K562 (cell line): Measurements from ENCODE around the gene SLC2A13. TPM values are rescaled to one million over a fixed set of nuclear protein-coding genes. Genes with fewer than 3 reads are reported as not detected.

Experiments
- ATAC-seq: fragments of 200-7000 bp; cut with Tn5 transposase; 3 replicates; pipeline ENCODE4 v1.9.1; 2020; ENCODE audit warnings: moderate library complexity
- BruUV-seq: library from RNA; stranded (reverse); fragments of 400-500 nt; replicated peaks from 2 replicates; lab custom pipeline; 2021; lab: Mats Ljungman, UMichigan
- CTCF ChIA-PET: fragments of 300-600 bp; formaldehyde crosslinking; extraction: SDS; loops from one replicate; lab custom pipeline; 2021; ENCODE audit warnings: low intra/inter-chr PET ratio; lab: Yijun Ruan, JAX
- POLR2A ChIA-PET: fragments of 300-600, 350-650 bp; sonication (Branson Sonifier 250); formaldehyde crosslinking; extraction: SDS; loops from one replicate; lab custom pipeline; 2021; ENCODE audit warnings: antibody characterized with exemption, inconsistent platforms; lab: Yijun Ruan, JAX
- DNase-seq, 4 experiments: peaks; one replicate each; pipeline versions ENCODE4 v3.0.0 to v3.0.0-alpha.2; 2011 to 2018; ENCODE audit warnings: low spot score in 3 of 4, mixed read lengths in 3 of 4; ENCODE audit errors: extremely low read depth in 1 of 4
- FAIRE-seq: peaks from 2 replicates; lab custom pipeline; 2011; peaks lifted over from hg19 to GRCh38; lab: Jason Lieb, UNC
- H2AFZ ChIP-seq: 2 replicates; pipeline ENCODE4 v1.6.0; 2011; ENCODE audit warnings: low read depth, low read length, control low read depth, inconsistent platforms
- H3K27ac ChIP-seq: fragments of 200-600 bp; 3 replicates; pipeline ENCODE4 v1.8.0; 2011; ENCODE audit warnings: low read depth, mild to moderate bottlenecking, control low read depth, inconsistent platforms, low read length, moderate library complexity, mixed read lengths; ENCODE audit errors: extremely low read depth
- H3K27me3 ChIP-seq, 2 experiments: fragments of 300-600 bp in 1 of 2; 2 replicates in 1 of 2; 3 replicates in 1 of 2; pipeline versions ENCODE4 v1.6.0 to v1.8.0; 2011; ENCODE audit warnings: inconsistent platforms in 2 of 2, low read length in 2 of 2, mild to moderate bottlenecking in 1 of 2, mixed read lengths in 1 of 2, moderate library complexity in 1 of 2; ENCODE audit not compliant: control insufficient read depth in 2 of 2, insufficient read depth in 2 of 2
- H3K36me3 ChIP-seq: fragments of 300-600 bp; 3 replicates; pipeline ENCODE4 v1.8.0; 2011; ENCODE audit warnings: mild to moderate bottlenecking, low read length, inconsistent platforms; ENCODE audit not compliant: control insufficient read depth, insufficient read depth
- H3K4me1 ChIP-seq, 2 experiments: fragments of 200-600 bp in 1 of 2; replicated peaks in 1 of 2; 2 replicates in 1 of 2; 3 replicates in 1 of 2; pipeline versions ENCODE4 v1.5.1 to v1.8.0; 2011; ENCODE audit warnings: inconsistent platforms in 2 of 2, low read length in 2 of 2, mild to moderate bottlenecking in 1 of 2, mixed read lengths in 1 of 2, moderate library complexity in 1 of 2; ENCODE audit not compliant: control insufficient read depth in 2 of 2, insufficient read depth in 2 of 2
- H3K4me2 ChIP-seq: 2 replicates; pipeline ENCODE4 v1.6.1; 2011; ENCODE audit warnings: low read length, control low read depth, inconsistent platforms, mixed read lengths; ENCODE audit not compliant: insufficient read depth
- H3K4me3 ChIP-seq: fragments of 200-600 bp; sonication (generic), shearing (Covaris generic); 2 replicates; pipeline ENCODE4 v1.5.1; 2016; ENCODE audit warnings: control low read depth, inconsistent platforms
- H3K79me2 ChIP-seq: fragments of 200-600 bp; 3 replicates; pipeline ENCODE4 v1.8.0; 2011; ENCODE audit warnings: low read length, inconsistent platforms; ENCODE audit not compliant: control insufficient read depth, insufficient read depth
- H3K9ac ChIP-seq, 2 experiments: 2 replicates each; pipeline versions ENCODE4 v1.6.0 to v1.6.1; 2011; ENCODE audit warnings: low read depth in 2 of 2, low read length in 2 of 2, control low read depth in 1 of 2, inconsistent platforms in 1 of 2, mild to moderate bottlenecking in 1 of 2, mixed read lengths in 1 of 2; ENCODE audit not compliant: insufficient read depth in 1 of 2
- H3K9me1 ChIP-seq: one replicate; pipeline ENCODE4 v1.6.0; 2011; ENCODE audit warnings: inconsistent platforms, mild to moderate bottlenecking, low read length, moderate library complexity; ENCODE audit not compliant: control insufficient read depth, insufficient read depth
- H3K9me3 ChIP-seq: replicated peaks from 2 replicates; pipeline ENCODE4 v1.5.1; 2011; ENCODE audit warnings: low read depth, low read length, inconsistent platforms; ENCODE audit not compliant: control insufficient read depth, insufficient read depth
- H4K20me1 ChIP-seq: replicated peaks from 2 replicates; pipeline ENCODE4 v1.6.1; 2011; ENCODE audit warnings: low read length, inconsistent platforms, mixed read lengths; ENCODE audit not compliant: control insufficient read depth, insufficient read depth
- CBFB ChIP-seq: sonication (generic); formaldehyde crosslinking; IDR thresholded peaks from 2 replicates; pipeline ENCODE4 v1.4.0; 2020; ENCODE audit warnings: mild to moderate bottlenecking, missing genetic modification reagents
- CHD1 ChIP-seq: fragments of 200-600 bp; sonication (generic); IDR thresholded peaks from one replicate; pipeline ENCODE4 v1.6.1; 2012; ENCODE audit warnings: mild to moderate bottlenecking, moderate library complexity, low read length, inconsistent platforms
- HNRNPL ChIP-seq: fragments of 200-400 bp; formaldehyde crosslinking; IDR thresholded peaks from 2 replicates; pipeline ENCODE4 v1.6.1; 2017; ENCODE audit warnings: low read depth, mild to moderate bottlenecking, low read length
- KHSRP ChIP-seq: fragments of 450-650 bp; IDR thresholded peaks from 2 replicates; pipeline ENCODE4 v1.6.1; 2017
- RBBP5 ChIP-seq: fragments of 200-600 bp; sonication (generic); IDR thresholded peaks from 2 replicates; pipeline ENCODE4 v1.6.1; 2012; ENCODE audit warnings: borderline replicate concordance, mild to moderate bottlenecking, low read length, control low read depth, inconsistent platforms; ENCODE audit not compliant: insufficient read depth, poor library complexity, severe bottlenecking
- WGBS: fragments of 100-300 bp; shearing (Covaris generic); methylation state at CpG from one replicate; pipeline ENCODE4 v1.1.6; 2016; ENCODE audit warnings: low coverage, mixed read lengths; ENCODE audit not compliant: insufficient coverage; ENCODE audit errors: missing lambda C conversion rate; 5-methylcytosine and 5-hydroxymethylcytosine counted together
- in situ Hi-C: fragments of 300-500 bp; cut with MboI; formaldehyde crosslinking; loops from 4 replicates; pipeline ENCODE4 v1.15.0; 2018; ENCODE audit warnings: inconsistent platforms, mixed read lengths
- intact Hi-C: fragments of 100-400 bp; cut with micrococcal nuclease; formaldehyde crosslinking; loops from 2 replicates; pipeline ENCODE4 v1.14.2; 2022
- polyA plus RNA-seq, 8 experiments: library from polyadenylated mRNA; depleted of rRNA in 4 of 8; stranded (reverse) in 5 of 8; unstranded in 3 of 8; fragments of >200 nt; fragmentation: Nextera tagmentation in 2 of 8; fragmentation: Illumina TruSeq in 1 of 8; extraction: Ambion mirVana in 2 of 8; extraction: Trizol in 1 of 8; gene quantifications; 2 replicates each; pipeline versions ENCODE4 v1.2.1 to v1.2.3, GENCODE V29; 2011 to 2014; ENCODE audit warnings: inconsistent platforms in 1 of 8, missing spikeins in 1 of 8
- total RNA-seq, 7 experiments: library from RNA; depleted of rRNA in 6 of 7; stranded (reverse); fragments of >200 nt in 6 of 7; fragmentation: Illumina TruSeq in 2 of 7; extraction: Trizol in 2 of 7; gene quantifications; 2 replicates each; pipeline versions ENCODE4 v1.2.1 to v1.2.3, GENCODE V29; 2011 to 2021; ENCODE audit warnings: low replicate concordance in 1 of 7
- TF ChIP-seq, protein P1 (sequence below): fragments of 250-450 bp; sonication (Bioruptor Pico); IDR thresholded peaks from 2 replicates; pipeline ENCODE4 v1.5.0; 2021
- TF ChIP-seq, protein P2 (sequence below): fragments of 450-650 bp; IDR thresholded peaks from 2 replicates; pipeline ENCODE4 v1.6.1; 2016; ENCODE audit warnings: low read depth
- TF ChIP-seq, protein P3 (sequence below): fragments of 250-450 bp; sonication (Bioruptor Pico); IDR thresholded peaks from 2 replicates; pipeline ENCODE4 v1.6.1; 2021; ENCODE audit warnings: mild to moderate bottlenecking

SLC2A13 gene
- total and polyA plus RNA-seq, 9 of the 15 experiments (the other 6 are each of a cell fraction or from before 2014, with no cell fraction given), result 1.7 to 12.4 (median 9.0) TPM

DNA sequence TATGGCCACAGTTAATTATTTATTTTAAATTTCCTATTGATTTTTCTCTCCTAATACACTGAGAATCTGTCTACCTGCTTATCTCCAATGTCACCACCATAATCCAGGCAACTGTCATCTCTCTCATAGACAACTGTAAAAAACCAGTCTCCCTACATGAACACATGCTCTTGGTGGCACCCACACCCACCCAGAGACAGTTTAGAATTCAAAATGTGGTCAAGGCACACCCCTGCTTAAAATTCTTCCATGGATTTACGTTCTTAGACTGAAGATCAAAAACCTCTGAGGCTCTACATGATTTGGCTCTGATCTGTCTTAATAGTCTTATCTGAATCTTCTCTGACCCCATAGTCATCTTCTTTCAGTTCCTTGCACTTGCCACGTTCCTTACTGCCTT lies 245.2 kb downstream of the SLC2A13 start (continued):
- TF ChIP-seq CBFB, result no peak
- TF ChIP-seq KHSRP, result no peak
- TF ChIP-seq, protein P1, sequence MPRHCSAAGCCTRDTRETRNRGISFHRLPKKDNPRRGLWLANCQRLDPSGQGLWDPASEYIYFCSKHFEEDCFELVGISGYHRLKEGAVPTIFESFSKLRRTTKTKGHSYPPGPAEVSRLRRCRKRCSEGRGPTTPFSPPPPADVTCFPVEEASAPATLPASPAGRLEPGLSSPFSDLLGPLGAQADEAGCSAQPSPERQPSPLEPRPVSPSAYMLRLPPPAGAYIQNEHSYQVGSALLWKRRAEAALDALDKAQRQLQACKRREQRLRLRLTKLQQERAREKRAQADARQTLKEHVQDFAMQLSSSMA (CRISPR knock-in tag), result no peak
- TF ChIP-seq CHD1, result no peak

DNA sequence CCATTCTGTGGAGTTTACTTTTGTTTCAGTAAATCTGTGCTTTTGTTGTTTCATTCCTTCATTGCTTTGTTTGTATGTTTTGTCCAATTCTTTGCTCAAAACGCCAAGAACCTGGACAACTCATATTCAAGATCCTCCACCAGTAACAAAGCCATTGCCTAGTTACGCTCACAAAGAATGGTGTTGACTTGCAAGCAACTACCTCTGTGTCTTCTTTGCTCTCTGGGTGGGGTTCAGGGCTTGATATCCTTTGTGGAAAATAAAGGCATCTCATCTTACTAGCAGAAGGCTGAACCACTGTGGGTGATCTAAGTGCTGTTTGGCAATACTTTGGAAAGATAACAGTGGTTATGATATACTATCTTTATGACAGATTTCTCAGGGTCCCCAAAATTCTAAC lies 252.9 kb downstream of the SLC2A13 start:
- BruUV-seq, result no TSS peak
- no peak overlapping the region for H3K9ac ChIP-seq
- no peaks in the 10 kb centered on the region for H3K4me1 ChIP-seq
- H3K36me3 ChIP-seq, result no peaks in the 10 kb centered on the region
- in situ Hi-C loops, result no loop called here
- H3K4me3 ChIP-seq, result no peak overlapping the region
- ChIA-PET POLR2A (no interaction called here), CTCF (no interaction called here)
- H3K4me2 ChIP-seq, result no peak overlapping the region
- H3K27ac ChIP-seq, result no peak overlapping the region
- ATAC-seq (no peak), DNase-seq (no peak), FAIRE-seq (no peak)
- H3K79me2 ChIP-seq, result no peaks in the 10 kb centered on the region
- TF ChIP-seq HNRNPL, result no peak
- TF ChIP-seq, protein P2, sequence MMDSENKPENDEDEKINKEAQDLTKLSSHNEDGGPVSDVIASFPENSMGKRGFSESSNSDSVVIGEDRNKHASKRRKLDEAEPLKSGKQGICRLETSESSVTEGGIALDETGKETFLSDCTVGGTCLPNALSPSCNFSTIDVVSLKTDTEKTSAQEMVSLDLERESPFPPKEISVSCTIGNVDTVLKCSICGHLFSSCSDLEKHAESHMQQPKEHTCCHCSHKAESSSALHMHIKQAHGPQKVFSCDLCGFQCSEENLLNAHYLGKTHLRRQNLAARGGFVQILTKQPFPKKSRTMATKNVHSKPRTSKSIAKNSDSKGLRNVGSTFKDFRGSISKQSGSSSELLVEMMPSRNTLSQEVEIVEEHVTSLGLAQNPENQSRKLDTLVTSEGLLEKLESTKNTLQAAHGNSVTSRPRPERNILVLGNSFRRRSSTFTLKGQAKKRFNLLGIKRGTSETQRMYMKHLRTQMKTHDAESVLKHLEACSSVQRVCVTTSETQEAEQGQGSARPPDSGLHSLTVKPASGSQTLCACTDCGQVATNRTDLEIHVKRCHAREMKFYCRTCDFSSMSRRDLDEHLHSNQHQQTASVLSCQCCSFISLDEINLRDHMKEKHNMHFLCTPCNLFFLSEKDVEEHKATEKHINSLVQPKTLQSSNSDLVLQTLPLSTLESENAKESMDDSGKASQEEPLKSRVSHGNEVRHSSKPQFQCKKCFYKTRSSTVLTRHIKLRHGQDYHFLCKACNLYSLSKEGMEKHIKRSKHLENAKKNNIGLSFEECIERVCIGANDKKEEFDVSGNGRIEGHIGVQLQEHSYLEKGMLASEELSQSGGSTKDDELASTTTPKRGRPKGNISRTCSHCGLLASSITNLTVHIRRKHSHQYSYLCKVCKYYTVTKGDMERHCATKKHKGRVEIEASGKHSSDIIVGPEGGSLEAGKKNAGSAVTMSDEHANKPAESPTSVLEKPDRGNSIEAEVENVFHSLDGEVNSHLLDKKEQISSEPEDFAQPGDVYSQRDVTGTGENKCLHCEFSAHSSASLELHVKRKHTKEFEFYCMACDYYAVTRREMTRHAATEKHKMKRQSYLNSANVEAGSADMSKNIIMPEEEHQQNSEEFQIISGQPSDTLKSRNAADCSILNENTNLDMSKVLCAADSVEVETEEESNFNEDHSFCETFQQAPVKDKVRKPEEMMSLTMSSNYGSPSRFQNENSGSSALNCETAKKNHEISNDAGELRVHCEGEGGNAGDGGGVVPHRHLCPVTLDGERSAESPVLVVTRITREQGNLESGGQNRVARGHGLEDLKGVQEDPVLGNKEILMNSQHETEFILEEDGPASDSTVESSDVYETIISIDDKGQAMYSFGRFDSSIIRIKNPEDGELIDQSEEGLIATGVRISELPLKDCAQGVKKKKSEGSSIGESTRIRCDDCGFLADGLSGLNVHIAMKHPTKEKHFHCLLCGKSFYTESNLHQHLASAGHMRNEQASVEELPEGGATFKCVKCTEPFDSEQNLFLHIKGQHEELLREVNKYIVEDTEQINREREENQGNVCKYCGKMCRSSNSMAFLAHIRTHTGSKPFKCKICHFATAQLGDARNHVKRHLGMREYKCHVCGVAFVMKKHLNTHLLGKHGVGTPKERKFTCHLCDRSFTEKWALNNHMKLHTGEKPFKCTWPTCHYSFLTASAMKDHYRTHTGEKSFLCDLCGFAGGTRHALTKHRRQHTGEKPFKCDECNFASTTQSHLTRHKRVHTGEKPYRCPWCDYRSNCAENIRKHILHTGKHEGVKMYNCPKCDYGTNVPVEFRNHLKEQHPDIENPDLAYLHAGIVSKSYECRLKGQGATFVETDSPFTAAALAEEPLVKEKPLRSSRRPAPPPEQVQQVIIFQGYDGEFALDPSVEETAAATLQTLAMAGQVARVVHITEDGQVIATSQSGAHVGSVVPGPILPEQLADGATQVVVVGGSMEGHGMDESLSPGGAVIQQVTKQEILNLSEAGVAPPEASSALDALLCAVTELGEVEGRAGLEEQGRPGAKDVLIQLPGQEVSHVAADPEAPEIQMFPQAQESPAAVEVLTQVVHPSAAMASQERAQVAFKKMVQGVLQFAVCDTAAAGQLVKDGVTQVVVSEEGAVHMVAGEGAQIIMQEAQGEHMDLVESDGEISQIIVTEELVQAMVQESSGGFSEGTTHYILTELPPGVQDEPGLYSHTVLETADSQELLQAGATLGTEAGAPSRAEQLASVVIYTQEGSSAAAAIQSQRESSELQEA, result no peak
- TF ChIP-seq, protein P3, sequence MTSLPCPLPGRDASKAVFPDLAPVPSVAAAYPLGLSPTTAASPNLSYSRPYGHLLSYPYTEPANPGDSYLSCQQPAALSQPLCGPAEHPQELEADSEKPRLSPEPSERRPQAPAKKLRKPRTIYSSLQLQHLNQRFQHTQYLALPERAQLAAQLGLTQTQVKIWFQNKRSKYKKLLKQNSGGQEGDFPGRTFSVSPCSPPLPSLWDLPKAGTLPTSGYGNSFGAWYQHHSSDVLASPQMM, result no peak
- no peak for TF ChIP-seq RBBP5
- H2AFZ ChIP-seq, result no peak overlapping the region
- no peaks in the 10 kb centered on the region for H3K9me1 ChIP-seq
- H4K20me1 ChIP-seq, result no peaks in the 10 kb centered on the region
- no peaks in the 10 kb centered on the region for H3K9me3 ChIP-seq
- intact Hi-C loops, result no loop called here
- 76% methylated on average over 2 of the region's 2 CpGs for WGBS
- no peaks in the 10 kb centered on the region for H3K27me3 ChIP-seq
